NCI-H1694 treated with DMSO at 0.1 percent for 48 hours (cell line): ENCODE results near the gene MYLK.

Source experiments
- DNase-seq: peaks from one replicate; lab custom pipeline; 2025; lab: John Stamatoyannopoulos, UW

The MYLK gene

GRCh38 chr3:123872621-123873020 is 11.5 kb downstream of the MYLK start:
- no peak for DNase-seq

DNA sequence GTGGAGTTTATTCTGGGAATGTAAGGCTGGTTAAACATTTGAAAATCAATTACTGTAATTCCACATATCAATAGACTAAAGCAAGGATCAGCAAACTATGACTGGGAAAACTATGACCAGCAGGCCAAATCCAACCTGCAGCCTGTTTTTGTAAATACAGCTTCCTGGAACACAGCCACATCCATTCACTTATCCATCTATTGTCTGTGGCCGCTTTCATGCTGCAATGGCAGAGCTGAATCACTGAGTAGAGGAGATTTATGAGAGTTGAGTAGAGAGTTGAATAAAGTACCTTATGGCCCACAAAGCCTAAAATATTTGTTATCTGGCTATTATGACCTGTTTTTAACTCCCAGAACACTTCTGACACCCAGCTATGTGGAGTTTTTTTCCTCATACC is 12.2 kb downstream of the MYLK start:
- DNase-seq, result no peak

DNA sequence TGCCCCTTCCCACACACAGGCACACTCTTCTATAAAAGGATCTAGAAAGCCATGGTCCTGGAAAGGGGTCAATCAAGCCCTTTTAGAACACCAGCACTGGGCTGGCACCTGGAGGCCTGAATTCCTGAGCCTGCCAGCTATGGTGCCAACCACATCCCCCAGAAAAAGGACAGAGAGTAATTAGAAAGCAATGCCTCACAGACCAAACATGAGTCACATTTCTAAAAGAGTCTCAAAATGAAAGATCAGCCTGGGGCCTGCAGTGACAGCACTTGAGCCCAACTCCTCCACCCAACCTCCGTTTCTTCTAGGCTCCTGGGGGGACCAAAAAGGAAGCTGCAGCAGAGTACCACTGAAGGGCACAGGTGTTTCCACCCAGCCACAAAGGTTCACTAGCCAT is 14.1 kb downstream of the MYLK start:
- no peak for DNase-seq

GRCh38 chr3:123869165-123869564 is 15.0 kb downstream of the MYLK start:
- no peak for DNase-seq

DNA sequence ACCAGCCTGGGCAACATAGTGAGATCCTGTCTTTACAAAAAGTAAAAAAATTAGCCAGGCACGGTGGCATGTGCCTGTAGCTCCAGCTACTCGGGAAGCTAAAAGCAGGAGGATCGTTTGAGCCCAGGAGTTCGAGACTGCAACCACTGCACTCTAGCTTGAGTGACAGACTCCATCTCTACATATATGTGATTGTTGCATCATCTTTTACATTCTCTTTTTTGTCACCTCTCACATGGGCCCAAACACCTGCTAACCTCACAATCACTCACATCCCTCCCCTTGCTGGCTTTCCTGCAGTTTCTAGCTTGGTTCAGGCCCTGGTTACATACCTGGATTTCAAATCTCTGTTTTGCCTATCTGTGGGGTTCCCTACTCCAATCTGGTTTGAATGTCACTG is 19.4 kb downstream of the MYLK start:
- DNase-seq, result no peak

- no peak for DNase-seq
Observed at GRCh38 chr3:123862152-123862551, 22.0 kb downstream of the MYLK start.

- DNase-seq, result no peak
Observed at GRCh38 chr3:123861081-123861836, 22.9 kb downstream of the MYLK start.

DNA sequence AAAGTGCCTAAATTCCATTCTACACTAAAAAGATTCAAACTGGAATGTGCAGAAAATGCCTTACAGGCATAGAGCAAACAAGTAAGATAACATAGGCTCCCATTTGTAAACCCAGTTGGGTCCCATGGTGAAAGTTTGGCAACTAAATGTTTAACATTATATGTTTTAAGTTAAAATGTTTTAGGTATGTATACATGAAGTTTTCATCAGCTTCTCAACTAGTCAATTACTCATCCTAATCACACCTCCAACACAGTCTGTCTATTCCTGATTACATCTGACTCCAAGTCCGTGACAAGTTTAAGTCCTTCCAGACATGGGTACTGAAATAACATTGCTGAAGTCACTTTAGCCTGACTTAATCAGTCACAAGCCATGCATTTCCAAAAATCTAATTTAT is 25.0 kb downstream of the MYLK start:
- DNase-seq, result no peak

DNA sequence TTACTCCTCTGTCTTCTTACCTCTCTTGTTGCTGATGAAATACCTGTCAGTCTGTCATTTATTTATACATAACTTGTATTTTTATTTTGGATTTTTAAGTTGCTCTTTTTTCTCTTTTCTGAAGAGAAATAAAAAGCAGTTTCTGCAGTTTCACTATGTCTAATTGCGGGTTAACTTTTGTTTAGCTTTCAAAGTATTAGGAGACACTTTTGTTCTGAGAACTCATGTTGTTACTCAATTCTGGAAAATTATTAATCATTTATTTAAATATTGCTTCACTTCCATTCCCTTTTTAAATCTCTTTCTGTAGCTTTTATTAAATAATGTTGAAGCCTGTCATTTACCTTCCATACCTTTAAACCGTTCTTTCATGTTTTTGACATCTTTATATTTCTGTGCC is 29.2 kb downstream of the MYLK start:
- no peak for DNase-seq

GRCh38 chr3:123853686-123854372 is 30.3 kb downstream of the MYLK start:
- DNase-seq, result no peak

- no peak for DNase-seq
Observed at GRCh38 chr3:123847209-123847608, 36.9 kb downstream of the MYLK start.

GRCh38 chr3:123843668-123844067 is 40.5 kb downstream of the MYLK start:
- no peak for DNase-seq

DNA sequence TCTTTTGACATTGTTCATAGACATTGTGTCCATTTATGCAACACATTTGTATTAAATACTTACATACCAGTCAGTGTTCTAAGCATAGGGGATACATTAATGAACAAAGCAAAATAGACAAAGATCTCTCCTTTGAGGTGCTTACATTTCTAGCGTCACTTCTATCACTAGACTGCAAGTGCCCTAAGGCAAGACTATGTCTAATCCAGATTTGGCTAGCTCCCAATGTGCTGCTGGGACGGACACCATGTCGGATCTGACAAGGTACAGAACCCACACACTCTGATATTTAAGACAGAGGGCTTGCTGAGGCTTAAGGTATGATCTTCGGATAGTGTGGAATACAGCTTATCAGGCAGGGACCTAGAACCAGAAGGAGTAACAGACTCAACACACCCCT is 41.4 kb downstream of the MYLK start:
- DNase-seq, result no peak

DNA sequence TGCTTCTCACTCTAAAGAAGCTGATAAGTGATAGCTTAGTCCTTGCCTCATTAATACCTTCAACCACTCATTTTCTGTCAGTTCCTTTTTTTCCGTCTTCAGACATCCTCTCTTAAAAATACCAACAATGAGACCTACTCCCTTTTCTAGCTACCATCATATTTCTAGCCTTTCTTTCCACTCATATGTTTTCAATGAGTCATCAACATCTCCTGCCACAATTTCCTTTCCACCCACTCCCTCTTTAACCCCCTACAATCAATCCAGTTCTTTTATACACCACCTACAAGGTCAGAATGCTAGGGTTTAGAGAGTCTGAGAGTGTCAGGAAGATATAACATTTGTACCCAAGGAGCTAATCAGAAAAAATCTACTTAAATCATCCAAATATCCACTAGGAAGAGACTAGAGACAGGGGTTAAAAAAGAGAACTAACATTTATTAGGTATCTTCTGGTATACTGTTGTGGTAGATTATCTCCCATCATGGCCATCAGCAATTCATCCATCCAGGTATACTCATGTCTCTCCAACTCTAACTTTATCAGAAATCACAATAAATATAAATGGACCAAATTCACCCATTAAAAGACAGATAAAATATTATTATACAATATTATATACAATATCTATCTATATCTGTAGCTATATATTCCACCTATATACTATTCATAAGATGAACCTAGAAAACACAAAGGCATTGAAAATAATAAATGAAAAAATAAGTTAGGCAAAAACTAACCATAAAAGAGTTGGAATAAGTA is 42.5 kb downstream of the MYLK start:
- DNase-seq, result no peak

DNA sequence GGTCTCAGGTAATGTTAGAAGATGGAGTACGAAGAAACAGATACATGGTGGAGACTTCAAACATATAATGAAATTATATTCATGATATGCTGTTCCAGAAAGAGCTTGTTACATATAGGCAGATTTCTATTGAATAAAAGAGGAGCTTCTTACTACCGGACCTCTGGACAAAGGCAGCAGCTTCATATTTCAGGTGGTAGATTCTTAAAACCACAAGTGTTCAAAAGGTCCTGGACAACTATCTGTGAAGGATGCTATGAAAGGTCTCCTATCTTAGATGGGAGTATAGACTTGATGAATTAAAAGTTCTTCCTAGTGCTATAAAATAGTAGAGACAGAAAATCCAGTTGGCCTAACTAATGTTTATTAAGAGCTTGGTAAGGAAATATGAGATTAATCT is 43.2 kb downstream of the MYLK start:
- DNase-seq, result no peak

DNA sequence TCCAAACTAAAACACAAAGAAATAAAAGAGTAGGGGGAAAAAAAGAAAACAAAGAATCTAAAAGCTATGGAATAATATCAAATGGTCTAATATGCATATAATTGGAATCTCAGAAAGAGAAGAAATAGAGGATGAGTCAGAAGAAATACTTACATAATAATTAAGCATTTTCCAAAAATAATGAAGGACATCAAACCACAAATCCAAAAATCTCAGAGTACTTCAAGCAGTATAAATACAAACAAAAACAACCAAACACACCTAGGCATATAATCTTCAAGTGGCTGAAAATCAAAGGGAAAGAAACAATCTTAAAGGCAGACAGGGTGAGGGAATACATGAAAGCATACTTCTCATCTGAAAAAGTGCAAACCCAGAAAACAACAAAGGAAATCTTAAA is 46.3 kb downstream of the MYLK start:
- DNase-seq, result no peak

- no peak for DNase-seq
Observed at GRCh38 chr3:123834631-123835030, 49.5 kb downstream of the MYLK start.

DNA sequence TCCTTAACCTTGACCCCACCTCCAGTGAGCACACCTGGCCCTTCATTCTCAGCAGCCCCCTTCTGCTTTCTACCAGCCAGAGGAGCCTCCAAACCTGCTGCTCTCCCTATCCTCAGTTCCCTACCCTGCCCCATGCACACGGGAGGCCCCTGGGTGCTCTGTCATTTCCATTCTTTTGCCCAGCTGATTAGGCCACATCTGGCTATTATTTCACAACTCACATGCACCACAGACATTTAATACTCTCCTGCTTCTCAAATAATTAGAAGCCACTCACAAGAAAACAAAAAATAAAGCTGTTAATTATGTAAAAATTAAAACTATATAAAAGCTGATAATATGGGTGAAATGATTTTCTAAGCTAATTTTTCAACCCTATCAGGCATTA is 50.7 kb downstream of the MYLK start:
- no peak for DNase-seq

GRCh38 chr3:123832692-123833397 is 51.3 kb downstream of the MYLK start:
- DNase-seq, result no peak

- no peak for DNase-seq
Observed at GRCh38 chr3:123831420-123831819, 52.7 kb downstream of the MYLK start.

DNA sequence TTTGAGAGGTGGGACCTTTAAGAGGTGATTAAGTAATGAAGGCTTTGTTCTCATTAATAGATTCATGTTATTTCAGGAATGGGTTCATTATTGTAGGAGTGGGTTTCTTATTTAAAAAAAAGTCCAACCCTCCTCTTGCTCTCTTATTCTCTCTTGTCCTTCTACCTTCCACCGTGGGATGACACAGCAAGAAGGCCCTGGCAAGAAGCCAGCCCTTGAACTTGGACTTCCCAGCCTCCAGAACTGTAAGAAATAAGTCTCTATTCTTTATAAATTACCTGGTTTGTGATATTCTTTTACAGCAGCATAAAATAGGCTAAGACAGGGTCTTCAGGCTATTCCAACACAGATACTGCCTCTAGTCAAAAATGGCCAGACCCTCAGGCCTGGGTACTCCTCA is 62.2 kb downstream of the MYLK start:
- DNase-seq, result no peak

GRCh38 chr3:123819949-123820348 is 64.2 kb downstream of the MYLK start:
- no peak for DNase-seq
